ACC112 (cell line): ENCODE data around the gene IGFALS.
A peak's percentile ranks its signal among the peaks of the same experiment; 100 is the strongest.

Experiments
- H2AFZ ChIP-seq: fragments of 200-600 bp; sonication (generic); one replicate; pipeline ENCODE4 v1.6.0; 2017; ENCODE audit warnings: antibody characterized with exemption, low read length; ENCODE audit not compliant: unreplicated experiment
- H3K27ac ChIP-seq: fragments of 200-600 bp; sonication (generic); 2 replicates; pipeline ENCODE4 v1.5.1; 2014; ENCODE audit warnings: low read depth, mild to moderate bottlenecking, antibody characterized with exemption, low read length, moderate library complexity
- H3K27me3 ChIP-seq: fragments of 200-600 bp; sonication (generic); 2 replicates; pipeline ENCODE4 v1.6.1; 2014; ENCODE audit warnings: mild to moderate bottlenecking, antibody characterized with exemption, low read length, moderate library complexity, mixed read lengths; ENCODE audit not compliant: insufficient read depth
- H3K36me3 ChIP-seq: fragments of 200-600 bp; sonication (generic); 2 replicates; pipeline ENCODE4 v1.6.1; 2016; ENCODE audit warnings: mild to moderate bottlenecking, antibody characterized with exemption, low read length, moderate library complexity, mixed read lengths; ENCODE audit not compliant: insufficient read depth
- H3K4me1 ChIP-seq: fragments of 200-600 bp; sonication (generic); one replicate; pipeline ENCODE4 v1.6.1; 2016; ENCODE audit warnings: low read length, mixed read lengths; ENCODE audit not compliant: insufficient read depth, unreplicated experiment, control insufficient read depth
- H3K4me3 ChIP-seq: fragments of 200-600 bp; sonication (generic); 2 replicates; pipeline ENCODE4 v1.5.1; 2014; ENCODE audit warnings: mild to moderate bottlenecking, low read depth, low read length
- H3K79me2 ChIP-seq: fragments of 200-600 bp; sonication (generic); one replicate; pipeline ENCODE4 v1.6.0; 2016; ENCODE audit warnings: low read length; ENCODE audit not compliant: control insufficient read depth, unreplicated experiment, insufficient read depth

The IGFALS gene

GRCh38 chr16:1825864-1826690, 32.6 kb upstream of the IGFALS start:
- H3K79me2 ChIP-seq = peaks cover 36% of the 10 kb centered on the region
- H3K27me3 ChIP-seq = no peaks in the 10 kb centered on the region
- peaks cover 23% of the 10 kb centered on the region for H3K4me1 ChIP-seq
- peak overlapping the region; percentile 86 for H3K4me3 ChIP-seq
- H3K27ac ChIP-seq = no peak overlapping the region
- H3K36me3 ChIP-seq = peaks cover 4% of the 10 kb centered on the region; the same call in 1 of the 2 replicates
- peak overlapping the region; percentile 84 for H2AFZ ChIP-seq

- Histone ChIP-seq H3K36me3 (peaks cover 4% of the 10 kb centered on the region; the same call in 1 of the 2 replicates), H2AFZ (no peak overlapping the region), H3K27me3 (no peaks in the 10 kb centered on the region), H3K4me1 (peaks cover 22% of the 10 kb centered on the region), H3K79me2 (peaks cover 30% of the 10 kb centered on the region), H3K27ac (no peak overlapping the region), H3K4me3 (peak overlapping the region; percentile 86)
These were observed 31.9 kb upstream of the IGFALS start for GRCh38 chr16:1825381-1825863.

- peaks cover 15% of the 10 kb centered on the region for H3K79me2 ChIP-seq
- no peak overlapping the region for H2AFZ ChIP-seq
- no peaks in the 10 kb centered on the region for H3K27me3 ChIP-seq
- H3K4me3 ChIP-seq = no peak overlapping the region
- H3K4me1 ChIP-seq = peaks cover 10% of the 10 kb centered on the region
- no peak overlapping the region for H3K27ac ChIP-seq
- no peaks in the 10 kb centered on the region for H3K36me3 ChIP-seq
These were observed 30.3 kb upstream of the IGFALS start for GRCh38 chr16:1823821-1824220.

- peaks cover 7% of the 10 kb centered on the region for H3K79me2 ChIP-seq
- H3K27me3 ChIP-seq = no peaks in the 10 kb centered on the region
- H3K4me1 ChIP-seq = peaks cover 6% of the 10 kb centered on the region
- H3K27ac ChIP-seq = no peak overlapping the region
- no peak overlapping the region for H3K4me3 ChIP-seq
- H3K36me3 ChIP-seq = no peaks in the 10 kb centered on the region
- no peak overlapping the region for H2AFZ ChIP-seq
These were observed 29.3 kb upstream of the IGFALS start for GRCh38 chr16:1822801-1823200.

- Histone ChIP-seq H3K27me3 (no peaks in the 10 kb centered on the region), H3K36me3 (no peaks in the 10 kb centered on the region), H2AFZ (no peak overlapping the region), H3K27ac (no peak overlapping the region), H3K4me1 (peaks cover 6% of the 10 kb centered on the region), H3K79me2 (no peaks in the 10 kb centered on the region), H3K4me3 (no peak overlapping the region)
These were observed 28.5 kb upstream of the IGFALS start for GRCh38 chr16:1821861-1822611.

- Histone ChIP-seq H3K4me3 (no peak overlapping the region), H3K27ac (no peak overlapping the region), H3K79me2 (no peaks in the 10 kb centered on the region), H2AFZ (no peak overlapping the region), H3K4me1 (peaks cover 6% of the 10 kb centered on the region), H3K36me3 (no peaks in the 10 kb centered on the region), H3K27me3 (no peaks in the 10 kb centered on the region)
These were observed 27.4 kb upstream of the IGFALS start for GRCh38 chr16:1820946-1821290.

GRCh38 chr16:1820096-1820945, 26.8 kb upstream of the IGFALS start:
- no peaks in the 10 kb centered on the region for H3K79me2 ChIP-seq
- H2AFZ ChIP-seq = no peak overlapping the region
- H3K27me3 ChIP-seq = no peaks in the 10 kb centered on the region
- H3K27ac ChIP-seq = no peak overlapping the region
- H3K36me3 ChIP-seq = no peaks in the 10 kb centered on the region
- peaks cover under 1% of the 10 kb centered on the region for H3K4me1 ChIP-seq
- no peak overlapping the region for H3K4me3 ChIP-seq

- no peak overlapping the region for H3K27ac ChIP-seq
- no peaks in the 10 kb centered on the region for H3K27me3 ChIP-seq
- H3K4me1 ChIP-seq = no peaks in the 10 kb centered on the region
- H3K4me3 ChIP-seq = no peak overlapping the region
- no peaks in the 10 kb centered on the region for H3K36me3 ChIP-seq
- H2AFZ ChIP-seq = no peak overlapping the region
- no peaks in the 10 kb centered on the region for H3K79me2 ChIP-seq
These were observed 26.1 kb upstream of the IGFALS start for GRCh38 chr16:1819611-1820010.

- no peak overlapping the region for H3K27ac ChIP-seq
- no peaks in the 10 kb centered on the region for H3K79me2 ChIP-seq
- H3K4me1 ChIP-seq = no peaks in the 10 kb centered on the region
- H3K27me3 ChIP-seq = no peaks in the 10 kb centered on the region
- H3K36me3 ChIP-seq = no peaks in the 10 kb centered on the region
- no peak overlapping the region for H2AFZ ChIP-seq
- no peak overlapping the region for H3K4me3 ChIP-seq
These were observed 25.5 kb upstream of the IGFALS start for GRCh38 chr16:1818873-1819525.
